Left lobe of liver (tissue), 2 donors: ENCODE data around the gene IL1RL2. TPM values are rescaled to one million over a fixed set of nuclear protein-coding genes. Genes with fewer than 3 reads are reported as not detected.
A peak's percentile ranks its signal among the peaks of the same experiment; 100 is the strongest.

Experiments used
- ATAC-seq: fragments of 200-7000 bp; cut with Tn5 transposase; one replicate; pipeline ENCODE4 v1.9.1; 2020; ENCODE audit warnings: mild to moderate bottlenecking, moderate library complexity
- DNase-seq: peaks from one replicate; pipeline ENCODE4 v3.0.0-alpha.2; 2020; ENCODE audit warnings: low spot score
- total RNA-seq: library from RNA; stranded (reverse); gene quantifications from one replicate; pipeline ENCODE4 v1.2.1, GENCODE V29; 2021
- donor health status: DM: no; HTN: no; CAD: no; lungs with moderate emphysema.
- donor health status: DM: no; HTN: yes; CAD: no.

Gene IL1RL2
- total RNA-seq, result 2.5 TPM

GRCh38 chr2:102186791-102187495, at the start of gene IL1RL2:
IL1RL2 (plus strand) TSS chr2:102187023; CDS start chr2:102187868, 845 bp downstream.
- DNase-seq (no peak), ATAC-seq (peak; percentile 70)

GRCh38 chr2:102137138-102137537, 49.7 kb upstream of the IL1RL2 start:
- no peak for DNase-seq
- ATAC-seq, result no peak

- ATAC-seq (no peak), DNase-seq (no peak)
Observed at GRCh38 chr2:102138331-102138730, 48.5 kb upstream of the IL1RL2 start.

- DNase-seq (no peak), ATAC-seq (no peak)
Observed at GRCh38 chr2:102139851-102140250, 47.0 kb upstream of the IL1RL2 start.

- ATAC-seq, result no peak
- no peak for DNase-seq
Observed at GRCh38 chr2:102140377-102140776, 46.4 kb upstream of the IL1RL2 start.

- DNase-seq (no peak), ATAC-seq (no peak)
Observed at GRCh38 chr2:102141011-102141943, 45.5 kb upstream of the IL1RL2 start.

- peak; percentile 94 for ATAC-seq
- DNase-seq, result peak; percentile 88
Observed at GRCh38 chr2:102141970-102142828, 44.6 kb upstream of the IL1RL2 start, which contains the start of gene IL1R1. IL1R1 (plus strand) TSS chr2:102142746; CDS start chr2:102157725, 14,979 bp downstream.

GRCh38 chr2:102142829-102143449, 43.9 kb upstream of the IL1RL2 start:
- no peak for DNase-seq
- peak; percentile 14 for ATAC-seq

GRCh38 chr2:102143450-102143985, 43.3 kb upstream of the IL1RL2 start:
- ATAC-seq, result no peak
- DNase-seq, result no peak

- DNase-seq, result no peak
Observed at GRCh38 chr2:102144128-102144527, 42.7 kb upstream of the IL1RL2 start.

GRCh38 chr2:102145107-102145506, 41.7 kb upstream of the IL1RL2 start:
- ATAC-seq (no peak), DNase-seq (no peak)

More at GRCh38 chr2:102144128-102144527, 42.7 kb upstream of the IL1RL2 start:
- no peak for ATAC-seq

- no peak for DNase-seq
- ATAC-seq, result no peak
Observed at GRCh38 chr2:102145934-102146333, 40.9 kb upstream of the IL1RL2 start.

GRCh38 chr2:102147935-102148334, 38.9 kb upstream of the IL1RL2 start:
- no peak for ATAC-seq

GRCh38 chr2:102149243-102149642, 37.6 kb upstream of the IL1RL2 start:
- ATAC-seq, result no peak
- DNase-seq, result no peak

More at GRCh38 chr2:102147935-102148334, 38.9 kb upstream of the IL1RL2 start:
- no peak for DNase-seq

GRCh38 chr2:102149644-102150455, 37.0 kb upstream of the IL1RL2 start:
- ATAC-seq (no peak), DNase-seq (no peak)

GRCh38 chr2:102154364-102154763, 32.5 kb upstream of the IL1RL2 start:
- DNase-seq (no peak), ATAC-seq (no peak)

GRCh38 chr2:102154946-102155702, 31.7 kb upstream of the IL1RL2 start:
- peak; percentile 45 for ATAC-seq
- DNase-seq, result no peak
